GM12874 (cell line): ENCODE data around the gene HHAT.

Experiments
- TF ChIP-seq, protein P1 (sequence below): IDR thresholded peaks from 2 replicates; pipeline ENCODE4 v1.5.1; 2011; ENCODE audit warnings: low read depth, mild to moderate bottlenecking, control low read depth, low read length, moderate library complexity; ENCODE audit not compliant: insufficient read depth

Gene HHAT

GRCh38 chr1:210293171-210293607 lies 35.5 kb upstream of the HHAT start:
- TF ChIP-seq, protein P1, sequence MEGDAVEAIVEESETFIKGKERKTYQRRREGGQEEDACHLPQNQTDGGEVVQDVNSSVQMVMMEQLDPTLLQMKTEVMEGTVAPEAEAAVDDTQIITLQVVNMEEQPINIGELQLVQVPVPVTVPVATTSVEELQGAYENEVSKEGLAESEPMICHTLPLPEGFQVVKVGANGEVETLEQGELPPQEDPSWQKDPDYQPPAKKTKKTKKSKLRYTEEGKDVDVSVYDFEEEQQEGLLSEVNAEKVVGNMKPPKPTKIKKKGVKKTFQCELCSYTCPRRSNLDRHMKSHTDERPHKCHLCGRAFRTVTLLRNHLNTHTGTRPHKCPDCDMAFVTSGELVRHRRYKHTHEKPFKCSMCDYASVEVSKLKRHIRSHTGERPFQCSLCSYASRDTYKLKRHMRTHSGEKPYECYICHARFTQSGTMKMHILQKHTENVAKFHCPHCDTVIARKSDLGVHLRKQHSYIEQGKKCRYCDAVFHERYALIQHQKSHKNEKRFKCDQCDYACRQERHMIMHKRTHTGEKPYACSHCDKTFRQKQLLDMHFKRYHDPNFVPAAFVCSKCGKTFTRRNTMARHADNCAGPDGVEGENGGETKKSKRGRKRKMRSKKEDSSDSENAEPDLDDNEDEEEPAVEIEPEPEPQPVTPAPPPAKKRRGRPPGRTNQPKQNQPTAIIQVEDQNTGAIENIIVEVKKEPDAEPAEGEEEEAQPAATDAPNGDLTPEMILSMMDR: no peak

DNA sequence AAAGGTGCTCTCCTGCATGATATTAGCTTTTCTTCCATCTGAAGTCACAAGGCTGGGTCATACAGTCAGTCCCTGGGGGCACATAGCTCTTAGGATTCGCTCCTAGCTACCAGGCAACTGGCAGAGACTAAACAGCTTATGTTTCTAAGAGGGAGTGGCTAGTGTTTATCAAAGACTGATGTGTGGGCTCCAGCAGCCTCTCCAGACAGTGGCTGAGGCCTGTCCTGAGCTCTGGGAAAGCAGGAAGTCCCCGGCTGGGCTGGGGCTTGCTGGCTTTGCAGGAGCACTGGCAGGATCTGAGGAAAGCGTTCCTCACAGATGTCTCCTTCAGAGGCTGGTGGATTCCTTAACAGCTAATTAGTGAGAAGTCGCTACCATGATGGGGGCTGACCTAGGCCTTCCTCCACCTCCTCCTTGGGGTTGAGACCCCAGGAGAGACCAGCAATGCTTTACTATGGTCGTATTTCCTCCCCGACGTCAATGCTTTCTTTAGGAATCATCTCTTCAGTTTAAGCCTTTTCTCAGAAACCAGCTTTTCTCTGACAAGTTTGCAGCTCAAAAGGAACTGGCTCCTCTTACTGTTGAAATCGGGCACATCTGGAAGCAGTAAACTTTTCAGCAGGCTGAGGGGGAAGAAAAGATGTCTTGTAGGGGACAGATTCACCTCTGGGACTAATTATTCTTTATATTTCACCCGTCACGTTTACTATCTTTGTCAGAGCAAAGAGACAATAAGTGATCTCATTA lies 33.5 kb upstream of the HHAT start:
- TF ChIP-seq, protein P1: no peak

DNA sequence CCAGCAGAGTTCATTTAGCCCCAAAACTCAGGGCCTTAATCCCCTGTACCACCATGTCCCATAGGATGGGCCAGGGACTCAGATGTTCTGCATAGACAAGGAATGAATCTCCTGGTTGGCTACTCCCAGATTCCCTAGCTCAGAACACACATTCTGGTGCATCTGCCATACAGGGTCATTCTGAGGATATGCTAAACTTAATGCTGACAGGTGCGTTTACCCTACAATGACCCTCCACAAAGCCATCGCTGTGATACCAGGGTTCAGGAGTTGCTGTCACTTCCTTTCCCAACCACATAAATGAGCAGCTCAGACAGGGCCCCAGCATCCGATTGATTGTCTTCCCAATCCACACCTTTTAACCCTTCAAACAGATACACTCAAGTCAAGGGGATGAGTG lies 32.0 kb upstream of the HHAT start:
- TF ChIP-seq, protein P1: no peak

DNA sequence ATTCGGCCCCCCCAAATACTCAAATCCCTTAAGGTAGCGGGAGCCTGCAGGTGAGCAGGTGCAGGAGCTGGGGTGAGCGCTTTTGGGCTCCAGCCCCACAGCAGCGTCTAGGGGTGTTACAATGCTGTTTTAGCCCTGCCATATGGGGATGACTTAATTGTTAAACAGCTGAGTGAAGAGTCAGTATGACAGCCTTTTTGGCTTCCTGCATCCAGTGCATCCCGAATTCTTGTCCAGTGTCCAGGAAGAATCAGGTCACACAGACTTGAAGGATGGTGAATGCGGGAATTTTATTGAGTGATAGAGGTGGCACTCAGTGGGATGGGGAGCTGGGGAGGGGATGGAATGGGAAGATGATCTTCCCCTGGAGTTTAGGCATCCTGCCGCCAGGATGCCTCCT lies 30.4 kb upstream of the HHAT start:
- TF ChIP-seq, protein P1: no peak

DNA sequence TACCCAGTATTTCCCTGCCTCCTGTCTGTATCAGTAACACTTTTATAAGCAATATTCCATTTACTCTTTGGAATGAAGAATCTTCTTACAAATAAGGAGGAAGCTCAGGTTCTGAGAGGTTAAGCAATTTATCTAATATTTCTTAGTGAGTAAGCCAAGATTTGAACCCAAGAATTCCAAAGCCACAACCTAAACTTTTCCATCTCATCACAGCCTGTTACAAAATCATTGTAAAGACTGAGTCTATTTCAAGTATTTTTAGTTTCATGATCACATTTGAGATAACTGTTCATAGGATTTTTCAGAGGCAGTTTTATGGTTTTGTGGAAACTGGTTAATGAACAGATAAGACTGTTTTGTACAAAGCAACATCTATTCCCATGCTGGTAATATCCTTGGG lies 29.8 kb upstream of the HHAT start:
- TF ChIP-seq, protein P1: no peak

- TF ChIP-seq, protein P1: no peak
These were observed 29.2 kb upstream of the HHAT start for GRCh38 chr1:210299501-210299900.

GRCh38 chr1:210300923-210301614 lies 27.6 kb upstream of the HHAT start:
- TF ChIP-seq, protein P1: no peak
